Epithelial cell of prostate (primary cell): ENCODE results near the gene RAB11FIP2.

Source experiments
- DNase-seq: peaks from one replicate; pipeline ENCODE4 v3.0.0-alpha.2; 2011; ENCODE audit warnings: low read depth, low spot score
- H3K27ac ChIP-seq: fragments of 450-650 bp; 2 replicates; pipeline ENCODE4 v1.5.1; 2017; ENCODE audit warnings: mild to moderate bottlenecking

Gene RAB11FIP2

GRCh38 chr10:118035354-118036005 lies 11.3 kb downstream of the RAB11FIP2 start:
- no peak for DNase-seq
- H3K27ac ChIP-seq = no peak overlapping the region

GRCh38 chr10:118034791-118035261 lies 11.9 kb downstream of the RAB11FIP2 start:
- DNase-seq = no peak
- H3K27ac ChIP-seq = no peak overlapping the region

GRCh38 chr10:118033905-118034304 lies 12.8 kb downstream of the RAB11FIP2 start:
- no peak overlapping the region for H3K27ac ChIP-seq
- no peak for DNase-seq

GRCh38 chr10:118032564-118032963 lies 14.2 kb downstream of the RAB11FIP2 start:
- no peak for DNase-seq

GRCh38 chr10:118031351-118032075 lies 15.2 kb downstream of the RAB11FIP2 start:
- no peak for DNase-seq
- peak overlapping the region; percentile 47 for H3K27ac ChIP-seq

More at GRCh38 chr10:118032564-118032963, 14.2 kb downstream of the RAB11FIP2 start:
- no peak overlapping the region for H3K27ac ChIP-seq

GRCh38 chr10:118028619-118029018 lies 18.1 kb downstream of the RAB11FIP2 start:
- H3K27ac ChIP-seq = no peak overlapping the region

GRCh38 chr10:118027397-118027796 lies 19.3 kb downstream of the RAB11FIP2 start:
- DNase-seq = no peak
- H3K27ac ChIP-seq = no peak overlapping the region

More at GRCh38 chr10:118028619-118029018, 18.1 kb downstream of the RAB11FIP2 start:
- no peak for DNase-seq

GRCh38 chr10:118026936-118027335 lies 19.8 kb downstream of the RAB11FIP2 start:
- no peak for DNase-seq
- H3K27ac ChIP-seq = no peak overlapping the region

GRCh38 chr10:118020365-118020764 lies 26.4 kb downstream of the RAB11FIP2 start:
- DNase-seq = no peak

GRCh38 chr10:118017850-118018249 lies 28.9 kb downstream of the RAB11FIP2 start:
- H3K27ac ChIP-seq = no peak overlapping the region
- no peak for DNase-seq

More at GRCh38 chr10:118020365-118020764, 26.4 kb downstream of the RAB11FIP2 start:
- H3K27ac ChIP-seq = no peak overlapping the region

GRCh38 chr10:118017071-118017740 lies 29.5 kb downstream of the RAB11FIP2 start:
- DNase-seq = no peak
- H3K27ac ChIP-seq = no peak overlapping the region

GRCh38 chr10:118012952-118013525 lies 33.7 kb downstream of the RAB11FIP2 start:
- DNase-seq = no peak
- H3K27ac ChIP-seq = no peak overlapping the region

- DNase-seq = no peak
- H3K27ac ChIP-seq = no peak overlapping the region
These were observed 39.0 kb downstream of the RAB11FIP2 start for GRCh38 chr10:118007773-118008172.

GRCh38 chr10:118003126-118003525 lies 43.6 kb downstream of the RAB11FIP2 start:
- peak overlapping the region; percentile 53 for H3K27ac ChIP-seq
- DNase-seq = no peak

GRCh38 chr10:118002581-118002980 lies 44.2 kb downstream of the RAB11FIP2 start:
- H3K27ac ChIP-seq = peak overlapping the region; percentile 53
- DNase-seq = no peak

GRCh38 chr10:117997673-117998072 lies 49.1 kb downstream of the RAB11FIP2 start:
- no peak overlapping the region for H3K27ac ChIP-seq
- no peak for DNase-seq

GRCh38 chr10:117996709-117997108 lies 50.0 kb downstream of the RAB11FIP2 start:
- no peak for DNase-seq
- H3K27ac ChIP-seq = no peak overlapping the region

GRCh38 chr10:117994771-117995170 lies 52.0 kb downstream of the RAB11FIP2 start:
- DNase-seq = no peak
- H3K27ac ChIP-seq = no peak overlapping the region

- DNase-seq = no peak
- no peak overlapping the region for H3K27ac ChIP-seq
These were observed 53.6 kb downstream of the RAB11FIP2 start for GRCh38 chr10:117993166-117993565.

GRCh38 chr10:117991701-117992100 lies 55.0 kb downstream of the RAB11FIP2 start:
- DNase-seq = no peak
- H3K27ac ChIP-seq = no peak overlapping the region

- no peak for DNase-seq
- no peak overlapping the region for H3K27ac ChIP-seq
These were observed 56.8 kb downstream of the RAB11FIP2 start for GRCh38 chr10:117989962-117990361.
